GM18858 (cell line): ENCODE measurements around the gene HOXB13.

ENCODE experiments used
- ATAC-seq: cut with Tn5 transposase; IDR thresholded peaks from one replicate; pipeline ENCODE4 v1.9.1; 2021; ENCODE audit not compliant: unreplicated experiment

Gene HOXB13

DNA sequence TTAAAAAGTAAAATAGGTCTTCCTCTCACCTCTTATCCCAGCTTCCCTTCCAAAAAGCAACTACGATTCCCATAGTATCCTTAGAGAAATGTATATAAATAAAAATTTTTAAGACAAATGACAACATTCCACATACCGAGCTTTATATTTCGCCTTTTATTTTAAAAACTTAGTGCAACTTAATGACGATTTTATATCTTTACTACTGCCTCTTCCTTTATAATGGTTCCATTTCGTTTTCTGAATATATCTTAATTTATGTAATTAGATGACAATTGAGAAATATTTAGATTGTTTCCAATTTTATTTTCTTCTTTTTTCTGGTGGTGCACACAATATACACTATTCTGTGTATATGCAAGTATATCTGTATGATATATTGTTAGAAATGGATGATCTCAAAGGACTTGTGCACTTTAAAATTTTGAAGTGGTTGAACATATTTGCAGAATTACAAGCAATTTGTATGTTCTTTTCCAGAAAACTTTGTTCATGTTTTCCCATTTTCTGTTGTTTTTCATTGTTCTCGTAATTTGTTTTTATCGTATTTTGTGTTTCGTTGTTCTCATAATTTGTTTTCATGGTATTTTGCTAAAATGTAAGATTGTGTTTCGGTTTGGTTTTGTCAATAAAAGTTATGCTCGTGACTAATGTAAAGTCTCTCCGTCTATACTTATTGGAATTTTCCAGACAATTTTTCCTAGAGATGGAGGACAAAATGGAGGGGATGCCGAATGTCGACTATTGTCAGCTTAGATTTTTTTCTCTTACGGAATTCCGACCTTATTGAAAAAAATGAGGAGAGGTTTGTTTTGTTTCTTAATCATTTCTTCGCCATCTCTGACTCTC, 20.4 kb upstream of the HOXB13 start:
- no peak for ATAC-seq

DNA sequence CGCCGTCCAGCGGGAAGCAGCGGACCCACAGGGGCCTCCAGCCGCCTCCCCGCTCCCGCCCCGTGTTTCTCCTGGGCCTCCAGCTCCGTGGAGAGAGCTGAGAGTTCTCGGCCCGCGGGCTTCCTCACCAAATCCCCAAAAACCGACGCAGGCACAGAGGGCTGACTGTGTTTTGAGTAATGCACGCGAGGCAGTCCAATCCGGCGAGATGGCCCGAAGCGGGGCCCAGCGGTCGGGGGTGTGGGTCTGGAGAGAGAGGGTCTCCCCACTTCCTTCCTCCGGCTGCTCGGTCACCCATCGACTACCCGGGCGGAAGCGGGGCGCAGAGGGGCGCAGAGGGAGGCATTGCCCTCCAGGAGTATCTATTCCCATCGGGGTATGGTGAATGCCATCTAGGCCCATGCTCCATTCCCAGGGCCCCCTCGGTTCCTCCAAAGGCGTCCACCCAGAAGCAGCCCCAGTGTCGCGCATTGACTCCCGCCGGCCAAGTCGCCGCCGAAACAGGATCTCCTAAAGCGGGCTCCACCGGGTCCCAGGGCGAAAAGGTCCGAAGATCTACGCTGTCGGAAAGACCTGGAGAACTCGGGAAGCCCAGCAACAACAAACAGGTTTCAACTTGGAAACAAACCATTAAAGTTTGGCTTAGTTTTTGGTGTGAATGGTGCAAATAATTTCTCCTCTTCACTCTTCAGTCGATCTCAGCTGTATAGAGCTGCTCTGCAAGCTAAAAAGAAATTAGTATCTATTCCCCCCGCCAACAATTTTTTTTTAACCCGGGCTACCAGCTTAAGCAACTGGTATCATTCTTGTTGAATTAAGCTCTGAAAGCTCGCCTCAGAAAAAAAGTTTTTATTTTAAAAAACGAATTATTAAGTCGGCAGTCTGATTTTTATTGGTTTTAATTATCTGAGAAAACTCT, 19.2 kb upstream of the HOXB13 start:
- no peak for ATAC-seq

DNA sequence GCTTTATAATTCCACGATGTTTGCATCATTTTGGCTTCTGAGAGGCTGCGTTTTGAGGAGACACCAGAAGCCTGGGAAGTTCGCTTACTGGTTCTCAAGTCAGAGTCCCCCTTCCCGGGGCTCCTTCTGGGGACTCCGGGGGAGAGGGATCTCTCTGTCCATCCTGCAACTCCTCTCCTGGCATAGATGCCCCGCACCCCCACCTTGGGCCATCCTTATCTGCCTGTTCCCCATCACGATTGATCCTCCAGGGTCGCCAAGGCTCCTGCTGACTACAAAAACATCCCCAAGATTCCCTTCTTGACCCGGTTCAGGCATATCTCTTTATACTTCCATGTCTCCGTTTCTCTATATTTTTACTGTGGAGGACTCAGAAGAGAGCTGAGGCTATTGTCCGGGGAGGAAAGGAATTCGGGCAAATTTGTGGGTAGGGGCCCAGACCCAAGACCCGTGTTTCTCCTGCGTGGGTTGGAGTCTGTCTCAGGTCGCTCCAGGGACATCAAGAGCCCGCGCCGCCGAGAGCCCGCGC, 18.4 kb upstream of the HOXB13 start:
- no peak for ATAC-seq

GRCh38 chr17:48745381-48746275, 17.1 kb upstream of the HOXB13 start:
- no peak for ATAC-seq

- no peak for ATAC-seq
Observed at GRCh38 chr17:48740537-48740936, 12.0 kb upstream of the HOXB13 start.

GRCh38 chr17:48738803-48739526, 10.4 kb upstream of the HOXB13 start:
- no peak for ATAC-seq

- no peak for ATAC-seq
Observed at GRCh38 chr17:48738424-48738802, 9.9 kb upstream of the HOXB13 start.

- no peak for ATAC-seq
Observed at GRCh38 chr17:48737330-48738043, 8.9 kb upstream of the HOXB13 start.

GRCh38 chr17:48735062-48735351, 6.5 kb upstream of the HOXB13 start:
- ATAC-seq: no peak

- ATAC-seq: no peak
Observed at GRCh38 chr17:48734333-48735061, 5.9 kb upstream of the HOXB13 start.

- ATAC-seq: no peak
Observed at GRCh38 chr17:48733632-48734328, 5.2 kb upstream of the HOXB13 start.

DNA sequence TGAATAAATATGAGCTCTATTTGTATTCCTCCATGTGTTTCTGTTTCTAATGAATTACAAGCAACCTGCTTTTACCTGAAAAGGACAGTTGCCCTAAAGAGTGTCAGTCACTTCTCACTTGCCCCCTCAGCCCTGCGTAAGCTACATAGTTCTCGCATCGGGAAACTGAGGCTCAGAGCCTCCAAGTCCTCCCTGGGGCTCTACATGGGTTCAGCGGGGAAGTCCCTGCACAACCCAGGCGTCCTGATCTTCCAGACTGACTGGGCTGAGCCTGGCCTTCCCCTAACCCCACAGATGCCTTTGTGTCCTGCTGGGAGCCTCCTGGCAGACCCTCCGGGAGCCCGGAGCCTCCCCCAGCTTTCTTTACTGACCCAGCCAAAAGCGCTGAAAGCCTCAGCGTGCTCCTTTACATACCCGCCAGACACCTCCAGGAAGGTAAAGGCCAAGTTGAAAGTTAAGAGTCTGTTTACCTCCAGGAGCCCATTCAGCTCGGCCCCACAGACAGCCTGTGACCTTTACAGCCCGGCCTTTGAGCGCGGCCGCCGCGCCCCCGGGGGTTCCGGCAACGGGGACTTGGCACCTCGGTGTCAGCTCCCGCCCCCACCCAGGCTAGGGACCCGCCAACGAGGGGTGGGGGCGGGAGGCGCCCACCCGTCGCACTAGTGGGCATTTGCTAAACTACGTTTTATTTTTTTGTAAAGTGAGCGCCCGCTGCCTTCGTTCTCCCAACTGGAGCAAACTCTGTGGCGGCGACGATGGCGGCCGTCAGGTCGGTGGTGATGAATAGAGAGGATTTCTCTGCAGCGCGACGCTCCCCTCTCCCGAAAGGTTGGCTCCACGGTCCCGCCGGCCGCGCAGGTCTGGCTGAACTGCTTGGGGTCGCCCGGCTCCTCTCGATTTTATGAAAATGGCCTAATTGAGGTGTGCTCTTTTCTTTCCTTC, 4.4 kb upstream of the HOXB13 start:
- no peak for ATAC-seq

- no peak for ATAC-seq
Observed at GRCh38 chr17:48731355-48731754, 2.8 kb upstream of the HOXB13 start.

- ATAC-seq: no peak
Observed at GRCh38 chr17:48730240-48730550, 1.6 kb upstream of the HOXB13 start.

GRCh38 chr17:48729335-48730239, 1.0 kb upstream of the HOXB13 start:
- no peak for ATAC-seq

DNA sequence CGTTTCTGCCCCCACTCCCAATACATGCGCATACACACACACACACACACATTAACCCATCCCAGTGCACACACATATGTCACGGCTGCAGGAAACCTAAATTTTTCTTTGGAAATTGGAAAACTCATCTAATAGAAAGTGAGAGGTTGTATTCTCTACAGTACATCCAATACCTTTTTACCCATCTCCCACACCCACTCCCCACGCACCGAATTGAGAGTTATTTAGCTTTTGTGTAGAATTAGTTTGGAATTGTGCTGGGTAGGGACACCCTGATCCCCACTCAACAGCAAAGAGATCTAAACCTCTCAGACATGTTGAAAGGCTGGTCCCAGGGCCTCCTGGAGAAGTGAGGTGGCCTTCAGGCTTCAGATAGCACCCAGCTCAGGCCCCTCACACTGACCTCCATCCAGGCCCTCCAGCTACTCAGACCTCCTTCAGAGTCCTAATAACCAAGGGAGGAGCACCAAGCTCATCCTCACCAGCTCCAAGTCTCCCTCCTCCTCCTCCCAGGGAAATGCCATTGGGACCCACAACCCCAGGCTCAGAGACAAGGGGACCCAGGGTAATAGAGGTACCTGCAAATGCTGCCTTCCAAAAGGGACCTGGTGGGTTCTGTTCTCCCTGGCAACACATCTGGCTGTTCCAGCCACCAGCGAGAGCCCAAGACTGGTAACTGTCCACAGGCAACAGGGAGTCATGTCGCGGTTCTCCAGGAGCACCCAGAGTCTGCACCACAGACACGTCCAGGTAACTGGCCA, 955 bp downstream of the HOXB13 start:
- no peak for ATAC-seq
